Fibroblast of lung (primary cell): ENCODE measurements around the gene TPRKB.

ENCODE experiments used
- CTCF ChIP-seq, 2 donors: IDR thresholded peaks in 1 of 2; conservative IDR thresholded peaks in 1 of 2; 1 replicate in 1 of 2; 2 replicates in 1 of 2; pipeline ENCODE4 v1.5.1; 2011 to 2012; ENCODE audit warnings: low read length in 2 of 2, control low read depth in 1 of 2, inconsistent platforms in 1 of 2, low read depth in 1 of 2, mild to moderate bottlenecking in 1 of 2
- EZH2 ChIP-seq: IDR thresholded peaks from 2 replicates; pipeline ENCODE4 v1.5.1; 2012; ENCODE audit warnings: low read length, control low read depth, mild to moderate bottlenecking; ENCODE audit errors: missing control alignments

- TF ChIP-seq CTCF (conservative IDR thresholded peaks at IDR 0.05 in 1 of 2, IDR thresholded peaks at IDR 0.05 in 1 of 2; ENCODE audit: low read depth in 1 of 2, low read length in 2 of 2) (peak; percentile 93 to 96), EZH2 (no peak)
Observed at GRCh38 chr2:73779467-73780236, 42.5 kb upstream of the TPRKB start, which contains the start of gene DUSP11.
